ENCODE data around the gene REG1A.

DNA sequence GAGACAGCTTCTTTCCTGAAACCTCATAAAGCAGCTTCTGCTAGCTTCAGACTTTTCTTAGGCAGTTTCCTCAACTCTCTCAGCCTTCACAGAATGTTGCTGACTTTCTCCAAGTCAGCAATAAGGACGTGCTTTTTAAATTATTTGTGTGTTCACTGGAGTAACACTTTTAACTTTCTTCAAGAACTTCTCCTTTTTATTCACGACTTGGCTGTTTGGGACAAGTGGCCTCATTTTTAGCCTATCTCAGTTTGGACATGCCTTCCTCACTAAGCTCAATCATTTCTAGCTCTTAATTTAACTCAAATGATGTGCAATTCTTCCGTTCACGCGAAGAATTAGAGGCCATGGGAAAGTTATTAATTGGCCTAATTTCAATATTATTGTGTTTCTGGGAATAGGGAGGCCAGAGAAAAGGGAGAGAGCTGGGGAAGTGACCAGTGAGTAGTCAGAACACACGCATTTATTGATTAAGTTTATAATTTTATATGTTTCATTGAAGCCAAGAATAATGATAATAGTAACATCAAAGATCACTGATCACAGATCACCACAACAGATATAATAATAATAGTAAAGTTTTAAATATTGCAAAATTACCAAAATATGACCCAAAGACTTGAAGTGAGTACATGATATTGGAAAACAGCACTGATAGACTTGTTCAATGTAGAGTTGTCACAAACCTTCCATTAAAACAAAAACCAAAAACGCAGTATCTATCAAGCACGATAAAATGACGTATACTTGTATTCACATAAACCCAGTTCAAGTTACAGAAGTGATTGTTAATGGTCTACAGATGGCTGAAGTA, 4.8 kb downstream of the REG1A start:
- TF ChIP-seq BHLHE40 (IDR thresholded peaks at IDR 0.05; ENCODE audit: borderline replicate concordance) (no peak), FOXM1 (IDR thresholded peaks at IDR 0.05; ENCODE audit: borderline replicate concordance) (no peak), ELF4 (IDR thresholded peaks at IDR 0.05) (no peak)
